ENCODE measurements around the gene ALLC. TPM values are rescaled to one million over a fixed set of nuclear protein-coding genes. Genes with fewer than 3 reads are reported as not detected.
A peak's percentile ranks its signal among the peaks of the same experiment; 100 is the strongest.

The ALLC gene
- total and polyA plus RNA-seq, 10 donors = not detected

DNA sequence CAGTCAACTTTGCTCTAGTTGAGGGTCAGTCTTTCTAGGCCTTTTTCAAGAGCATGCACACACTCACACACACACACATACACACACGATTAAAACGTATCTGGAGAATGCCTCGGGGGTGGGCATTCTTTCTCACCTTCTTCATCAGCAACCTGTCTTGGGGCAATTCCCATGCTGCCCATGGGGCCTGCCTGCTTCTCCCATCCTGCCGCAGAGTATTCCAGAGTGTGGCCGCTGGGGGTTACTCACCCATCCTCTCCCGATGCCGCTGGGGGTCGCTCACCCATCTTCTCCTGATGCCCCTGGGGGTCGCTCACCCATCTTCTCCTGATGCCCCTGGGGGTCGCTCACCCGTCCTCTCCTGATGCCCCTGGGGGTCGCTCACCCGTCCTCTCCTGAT is 10.8 kb upstream of the ALLC start:
- 69 to 85% (median 75%) methylated on average over 13 of the region's 13 CpGs for WGBS, 5 donors
- intact Hi-C loops (cut with DNase I; ENCODE audit: low total_unique reads) = no loop called here
- TF ChIP-seq POLR2A (IDR thresholded peaks at IDR 0.05) = no peak
- TF ChIP-seq, protein P1, sequence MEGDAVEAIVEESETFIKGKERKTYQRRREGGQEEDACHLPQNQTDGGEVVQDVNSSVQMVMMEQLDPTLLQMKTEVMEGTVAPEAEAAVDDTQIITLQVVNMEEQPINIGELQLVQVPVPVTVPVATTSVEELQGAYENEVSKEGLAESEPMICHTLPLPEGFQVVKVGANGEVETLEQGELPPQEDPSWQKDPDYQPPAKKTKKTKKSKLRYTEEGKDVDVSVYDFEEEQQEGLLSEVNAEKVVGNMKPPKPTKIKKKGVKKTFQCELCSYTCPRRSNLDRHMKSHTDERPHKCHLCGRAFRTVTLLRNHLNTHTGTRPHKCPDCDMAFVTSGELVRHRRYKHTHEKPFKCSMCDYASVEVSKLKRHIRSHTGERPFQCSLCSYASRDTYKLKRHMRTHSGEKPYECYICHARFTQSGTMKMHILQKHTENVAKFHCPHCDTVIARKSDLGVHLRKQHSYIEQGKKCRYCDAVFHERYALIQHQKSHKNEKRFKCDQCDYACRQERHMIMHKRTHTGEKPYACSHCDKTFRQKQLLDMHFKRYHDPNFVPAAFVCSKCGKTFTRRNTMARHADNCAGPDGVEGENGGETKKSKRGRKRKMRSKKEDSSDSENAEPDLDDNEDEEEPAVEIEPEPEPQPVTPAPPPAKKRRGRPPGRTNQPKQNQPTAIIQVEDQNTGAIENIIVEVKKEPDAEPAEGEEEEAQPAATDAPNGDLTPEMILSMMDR (IDR thresholded peaks at IDR 0.05 in 8 of 11, conservative IDR thresholded peaks at IDR 0.05 in 3 of 11) = no peak
- no peak for TF ChIP-seq POLR2AphosphoS5 (IDR thresholded peaks at IDR 0.05)
- Histone ChIP-seq H3K4me3 (no peak overlapping the region), H3K4me1 (peaks cover 8 to 17% (median 14%) of the 10 kb centered on the region in 6 donors), H3K9me3 (no peaks in the 10 kb centered on the region), H3K27ac (no peak overlapping the region), H3K36me3 (no peaks in the 10 kb centered on the region), H3K27me3 (replicated peaks in 1 of 7) (peaks cover 0 to 23% (median 0%) of the 10 kb centered on the region in 7 donors)
- DNase-seq = peak; percentile 42

DNA sequence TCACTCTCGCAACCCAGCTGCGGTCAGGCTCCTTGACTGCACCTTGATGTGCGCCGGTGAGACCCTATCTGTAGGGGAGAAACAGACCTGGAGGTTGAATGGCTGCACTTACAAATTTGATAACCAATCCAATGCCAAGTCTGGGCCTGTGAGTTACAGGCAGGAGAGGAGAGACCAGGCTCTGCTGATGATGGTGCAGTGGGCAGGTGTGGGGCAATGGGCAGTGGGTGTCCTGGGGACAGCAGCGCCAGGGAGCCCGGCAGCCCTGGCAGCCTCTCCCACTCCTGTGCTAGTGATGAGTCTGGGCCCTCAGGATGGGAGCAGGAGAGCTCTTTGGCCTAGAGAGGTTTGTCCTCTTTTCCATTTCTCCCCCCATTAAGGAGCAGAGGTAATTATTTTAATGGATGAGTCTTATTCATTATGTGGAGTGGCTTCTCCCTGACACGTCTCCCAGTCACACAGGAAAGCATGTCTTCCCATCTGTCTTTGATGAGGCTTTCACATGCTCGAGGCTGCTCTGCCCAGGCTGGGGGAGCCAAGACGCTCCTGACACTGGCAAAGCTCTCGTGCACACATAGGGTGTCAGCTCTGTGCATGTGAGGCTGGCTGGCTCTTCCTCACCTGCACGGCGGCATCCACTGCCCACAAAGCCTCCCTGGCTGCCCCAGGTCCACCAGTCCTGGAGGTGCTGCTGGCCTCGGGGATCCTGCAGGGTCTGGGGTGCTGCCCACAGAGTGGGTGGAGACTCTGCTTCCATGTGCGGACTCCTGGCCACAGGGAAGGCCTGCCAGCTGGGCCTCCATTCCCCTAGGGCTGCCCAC is 10.0 kb upstream of the ALLC start:
- TF ChIP-seq POLR2AphosphoS5 (IDR thresholded peaks at IDR 0.05) (no peak), POLR2A (IDR thresholded peaks at IDR 0.05) (no peak)
- TF ChIP-seq, protein P1 (IDR thresholded peaks at IDR 0.05 in 8 of 11, conservative IDR thresholded peaks at IDR 0.05 in 3 of 11) = no peak
- DNase-seq = peak; percentile 70
- 86 to 95% (median 88%) methylated on average over 10 to 14 of the region's 14 CpGs for WGBS, 5 donors
- Histone ChIP-seq H3K36me3 (no peaks in the 10 kb centered on the region), H3K27me3 (replicated peaks in 1 of 7) (peaks cover 0 to 28% (median 0%) of the 10 kb centered on the region in 7 donors), H3K27ac (no peak overlapping the region), H3K4me3 (no peak overlapping the region), H3K9me3 (no peaks in the 10 kb centered on the region), H3K4me1 (peaks cover 11 to 22% (median 17%) of the 10 kb centered on the region in 6 donors)
- intact Hi-C loops (cut with DNase I; ENCODE audit: low total_unique reads) = no loop called here

DNA sequence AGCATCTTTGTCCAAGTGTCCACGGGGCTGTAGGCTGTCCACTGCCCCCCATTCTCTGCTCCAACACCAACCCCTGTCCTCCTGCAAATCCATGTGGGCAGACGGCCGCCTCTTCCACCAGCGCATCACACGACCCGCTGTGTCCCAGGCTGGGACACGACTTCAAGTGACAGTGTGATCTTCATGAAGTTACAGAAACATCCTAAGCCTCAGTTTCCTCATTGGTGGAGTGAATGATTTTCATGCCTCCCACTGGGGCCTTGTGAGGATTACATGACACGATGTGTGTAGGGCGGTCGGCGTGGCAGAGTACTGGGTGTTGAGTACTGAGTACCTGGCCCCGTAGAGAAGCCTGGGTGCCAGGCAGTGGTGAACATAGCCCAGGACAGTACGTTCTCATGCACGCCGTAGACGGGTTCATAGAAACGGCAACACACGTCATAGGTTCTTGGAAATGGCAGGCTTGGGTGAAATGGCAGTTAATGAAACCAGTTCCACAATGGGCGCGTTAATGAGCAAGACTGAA is 9.3 kb upstream of the ALLC start:
- TF ChIP-seq POLR2A (IDR thresholded peaks at IDR 0.05) (no peak), POLR2AphosphoS5 (IDR thresholded peaks at IDR 0.05) (no peak)
- TF ChIP-seq, protein P1 (IDR thresholded peaks at IDR 0.05 in 8 of 11, conservative IDR thresholded peaks at IDR 0.05 in 3 of 11) = no peak
- no peaks in the 10 kb centered on the region for H3K36me3 ChIP-seq
- WGBS, 5 donors = 90 to 94% (median 91%) methylated on average over 20 of the region's 20 CpGs
- H3K4me1 ChIP-seq = peaks cover 11 to 22% (median 17%) of the 10 kb centered on the region in 6 donors
- H3K27me3 ChIP-seq (replicated peaks in 1 of 7) = peaks cover 0 to 28% (median 0%) of the 10 kb centered on the region in 7 donors
- H3K27ac ChIP-seq = no peak overlapping the region
- intact Hi-C loops (cut with DNase I; ENCODE audit: low total_unique reads) = no loop called here
- peak; percentile 23 for DNase-seq
- no peak overlapping the region for H3K4me3 ChIP-seq
- no peaks in the 10 kb centered on the region for H3K9me3 ChIP-seq

DNA sequence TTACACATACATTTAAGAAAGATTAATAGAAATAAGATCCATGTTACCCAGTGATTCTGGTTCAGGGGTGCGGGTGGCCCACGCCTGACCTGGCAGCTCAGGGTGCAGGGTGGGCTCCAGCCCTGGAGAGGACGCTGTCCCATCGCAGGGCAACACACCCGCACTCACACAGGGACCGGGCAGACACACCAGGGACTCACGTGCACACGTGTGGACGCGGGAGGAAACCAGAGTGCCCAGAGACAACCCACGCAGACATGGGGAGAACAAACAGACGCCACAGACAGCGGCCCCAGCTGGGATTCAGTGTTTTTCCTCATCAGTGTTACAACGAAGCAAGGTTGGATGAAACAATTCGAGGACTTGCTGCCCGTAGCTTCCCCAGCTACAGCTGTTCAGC is 8.4 kb upstream of the ALLC start:
- no peaks in the 10 kb centered on the region for H3K9me3 ChIP-seq
- H3K27me3 ChIP-seq (replicated peaks in 1 of 7) = peaks cover 0 to 28% (median 0%) of the 10 kb centered on the region in 7 donors
- H3K4me3 ChIP-seq = no peak overlapping the region
- peak; percentile 68 for DNase-seq
- TF ChIP-seq POLR2AphosphoS5 (IDR thresholded peaks at IDR 0.05) (no peak), POLR2A (IDR thresholded peaks at IDR 0.05) (no peak)
- TF ChIP-seq, protein P1 (IDR thresholded peaks at IDR 0.05 in 8 of 11, conservative IDR thresholded peaks at IDR 0.05 in 3 of 11) = no peak
- H3K4me1 ChIP-seq = peaks cover 11 to 22% (median 17%) of the 10 kb centered on the region in 6 donors
- no peak overlapping the region for H3K27ac ChIP-seq
- H3K36me3 ChIP-seq = no peaks in the 10 kb centered on the region
- intact Hi-C loops (cut with DNase I; ENCODE audit: low total_unique reads) = no loop called here
- 84 to 91% (median 89%) methylated on average over 16 of the region's 16 CpGs for WGBS, 5 donors
